Esophagus squamous epithelium (tissue), 5 donors: ENCODE results near the gene PHLPP1. TPM values are rescaled to one million over a fixed set of nuclear protein-coding genes. Genes with fewer than 3 reads are reported as not detected.

Experiments
- DNase-seq: peaks from one replicate; lab custom pipeline; 2025; lab: John Stamatoyannopoulos, UW
- H3K27ac ChIP-seq, 4 donors: fragments of 200-600 bp; sonication (generic); one replicate each; pipeline ENCODE4 v1.5.1; 2016 to 2019; ENCODE audit warnings: mild to moderate bottlenecking in 1 of 4
- H3K27me3 ChIP-seq, 4 donors: fragments of 200-600 bp; sonication (generic); 1 replicate in 3 of 4; 2 replicates in 1 of 4; pipeline versions ENCODE4 v1.5.1 to v1.6.0; 2017 to 2021; ENCODE audit warnings: antibody characterized with exemption in 1 of 4
- H3K36me3 ChIP-seq, 3 donors: fragments of 200-600 bp; sonication (generic); one replicate each; pipeline ENCODE4 v1.5.1; 2016 to 2019
- H3K4me1 ChIP-seq, 3 donors: fragments of 200-600 bp; sonication (generic); one replicate each; pipeline ENCODE4 v1.5.1; 2017 to 2019
- H3K4me3 ChIP-seq, 4 donors: fragments of 200-600 bp; sonication (generic); 1 replicate in 3 of 4; 2 replicates in 1 of 4; pipeline ENCODE4 v1.5.1; 2016 to 2019; ENCODE audit warnings: mild to moderate bottlenecking in 2 of 4, moderate library complexity in 1 of 4
- H3K9me3 ChIP-seq, 3 donors: fragments of 200-600 bp; sonication (generic); one replicate each; pipeline ENCODE4 v1.5.1; 2016 to 2019
- CTCF ChIP-seq, 6 experiments: fragments of 450-650 bp in 4 of 6; fragments of 200-600 bp in 2 of 6; sonication (generic) in 2 of 6; IDR thresholded peaks; one replicate each; pipeline ENCODE4 v1.5.1; 2016 to 2019; ENCODE audit warnings: antibody characterized with exemption in 6 of 6, mild to moderate bottlenecking in 4 of 6, moderate library complexity in 4 of 6
- POLR2A ChIP-seq, 4 donors: fragments of 450-650 bp; IDR thresholded peaks; one replicate each; pipeline ENCODE4 v1.6.1; 2017; ENCODE audit warnings: antibody characterized with exemption in 4 of 4, mild to moderate bottlenecking in 4 of 4, moderate library complexity in 3 of 4
- WGBS, 2 donors: methylation state at CpG; one replicate each; pipeline ENCODE4 v1.1.5; 2018; 5-methylcytosine and 5-hydroxymethylcytosine counted together
- intact Hi-C: fragments of 100-400 bp; cut with DNase I; formaldehyde crosslinking; loops from one replicate; pipeline ENCODE4 v1.15.0; 2022
- total RNA-seq, 4 donors: library from RNA; depleted of rRNA; stranded (reverse); fragments of >200 nt; gene quantifications; one replicate each; pipeline ENCODE4 v1.1.0, GENCODE V29; 2016
- donor health status: DM: yes; HTN: yes; CAD: no.

PHLPP1 gene
- total RNA-seq, 4 donors from 2014 or later: 10.1 to 16.6 (median 14.9) TPM

- H3K4me3 ChIP-seq: no peak overlapping the region
- no peaks in the 10 kb centered on the region for H3K36me3 ChIP-seq
- WGBS, 2 donors: 89% methylated on average over 9 to 14 of the region's 17 CpGs
- H3K9me3 ChIP-seq: no peaks in the 10 kb centered on the region
- DNase-seq: no peak
- intact Hi-C loops: no loop called here
- peaks cover 0 to 27% (median 4%) of the 10 kb centered on the region in 3 donors for H3K4me1 ChIP-seq
- H3K27ac ChIP-seq: no peak overlapping the region
- H3K27me3 ChIP-seq: no peaks in the 10 kb centered on the region
- TF ChIP-seq CTCF (IDR thresholded peaks at IDR 0.05) (no peak), POLR2A (IDR thresholded peaks at IDR 0.05) (no peak)
These were observed 1.6 kb upstream of the PHLPP1 start for GRCh38 chr18:62713651-62714247.

DNA sequence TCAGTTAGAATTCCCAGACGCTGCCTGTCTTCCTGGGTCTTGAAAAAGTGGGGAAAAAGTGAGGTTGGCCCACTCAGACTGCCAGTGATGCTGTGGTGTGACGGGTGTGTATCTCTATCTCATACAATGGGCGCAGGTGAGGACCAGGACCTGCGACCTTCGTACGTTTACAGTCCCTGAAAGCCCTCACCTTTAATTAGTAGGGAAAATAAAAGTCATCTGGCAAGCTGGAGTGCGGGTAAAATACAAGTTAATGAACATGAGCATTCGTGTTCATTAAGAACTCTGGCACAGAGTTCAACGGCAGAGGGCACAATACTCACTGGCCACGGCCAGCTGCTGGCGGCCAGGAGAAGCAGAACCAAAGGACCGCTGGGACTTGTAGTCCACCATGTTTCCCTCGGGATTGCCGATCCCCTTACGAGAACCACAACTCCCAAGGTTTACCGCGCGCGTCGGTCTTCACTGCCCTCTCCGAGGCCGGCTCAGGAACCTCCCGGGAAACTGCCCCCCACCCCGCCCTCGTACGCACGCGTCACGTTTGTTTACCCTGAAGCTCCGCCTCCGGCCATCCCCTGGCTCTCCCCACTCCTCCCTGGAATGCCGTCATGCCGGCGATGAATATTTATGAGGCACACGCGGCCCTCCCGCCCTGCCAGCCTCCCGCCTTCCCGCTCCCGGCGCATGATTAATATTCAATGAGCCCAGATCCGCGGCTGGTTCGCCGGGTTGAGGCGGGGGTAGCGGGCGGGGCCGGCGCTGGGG, 488 bp upstream of the PHLPP1 start:
- intact Hi-C loops: no loop called here
- Histone ChIP-seq H3K27me3 (no peaks in the 10 kb centered on the region), H3K9me3 (no peaks in the 10 kb centered on the region), H3K36me3 (no peaks in the 10 kb centered on the region), H3K27ac (peak overlapping the region; percentile 95 to 99 (median 98)), H3K4me3 (peak overlapping the region; percentile 74 to 89 (median 80)), H3K4me1 (peaks cover 4 to 38% (median 7%) of the 10 kb centered on the region in 3 donors)
- DNase-seq: peak; percentile 95
- peak; percentile 65 to 91 (median 75) for TF ChIP-seq CTCF (IDR thresholded peaks at IDR 0.05)
- TF ChIP-seq POLR2A (IDR thresholded peaks at IDR 0.05): no peak
- 5 to 9% methylated on average over 6 to 13 of the region's 50 CpGs for WGBS, 2 donors

GRCh38 chr18:62715759-62716615, 646 bp downstream of the PHLPP1 start:
- Histone ChIP-seq H3K4me3 (peak overlapping the region; percentile 74 to 89 (median 80)), H3K36me3 (no peaks in the 10 kb centered on the region), H3K4me1 (peaks cover 4 to 48% (median 7%) of the 10 kb centered on the region in 3 donors), H3K27ac (peak overlapping the region; percentile 95 to 99 (median 98)), H3K27me3 (no peaks in the 10 kb centered on the region), H3K9me3 (no peaks in the 10 kb centered on the region)
- peak in 1 of 6 experiments; percentile 7 for TF ChIP-seq CTCF (IDR thresholded peaks at IDR 0.05)
- TF ChIP-seq POLR2A (IDR thresholded peaks at IDR 0.05): peak in 1 of 4 donors; percentile 29
- intact Hi-C loops: no loop called here
- WGBS, 2 donors: 5% methylated on average over 4 of the region's 127 CpGs; no CpG with 5 or more reads in 1 of the 2 donors
- DNase-seq: no peak

GRCh38 chr18:62716619-62717168, 1.4 kb downstream of the PHLPP1 start:
- Histone ChIP-seq H3K4me1 (peaks cover 4 to 54% (median 7%) of the 10 kb centered on the region in 3 donors), H3K4me3 (peak overlapping the region; percentile 74 to 89 (median 80)), H3K27ac (peak overlapping the region; percentile 95 to 99 (median 98)), H3K36me3 (no peaks in the 10 kb centered on the region), H3K9me3 (no peaks in the 10 kb centered on the region), H3K27me3 (no peaks in the 10 kb centered on the region)
- no peak for TF ChIP-seq POLR2A (IDR thresholded peaks at IDR 0.05)
- peak in 1 of 6 experiments; percentile 26 for TF ChIP-seq CTCF (IDR thresholded peaks at IDR 0.05)
- intact Hi-C loops: no loop called here
- DNase-seq: no peak
- 3% methylated on average over 6 of the region's 68 CpGs; no CpG with 5 or more reads in 1 of the 2 donors for WGBS, 2 donors
